IPS DF 4.7 (cell line): Measurements from ENCODE around the gene DCTN2.
"Not testable (repeated sequence)": the region's sequence is repeated elsewhere in the genome, so short reads cannot be mapped to it uniquely, and the experiment has no call there.

Experiments
- DNase-seq: peaks from one replicate; pipeline ENCODE4 v3.0.0-alpha.2; 2013; ENCODE audit warnings: low spot score; ENCODE audit errors: extremely low read depth

The DCTN2 gene

DNA sequence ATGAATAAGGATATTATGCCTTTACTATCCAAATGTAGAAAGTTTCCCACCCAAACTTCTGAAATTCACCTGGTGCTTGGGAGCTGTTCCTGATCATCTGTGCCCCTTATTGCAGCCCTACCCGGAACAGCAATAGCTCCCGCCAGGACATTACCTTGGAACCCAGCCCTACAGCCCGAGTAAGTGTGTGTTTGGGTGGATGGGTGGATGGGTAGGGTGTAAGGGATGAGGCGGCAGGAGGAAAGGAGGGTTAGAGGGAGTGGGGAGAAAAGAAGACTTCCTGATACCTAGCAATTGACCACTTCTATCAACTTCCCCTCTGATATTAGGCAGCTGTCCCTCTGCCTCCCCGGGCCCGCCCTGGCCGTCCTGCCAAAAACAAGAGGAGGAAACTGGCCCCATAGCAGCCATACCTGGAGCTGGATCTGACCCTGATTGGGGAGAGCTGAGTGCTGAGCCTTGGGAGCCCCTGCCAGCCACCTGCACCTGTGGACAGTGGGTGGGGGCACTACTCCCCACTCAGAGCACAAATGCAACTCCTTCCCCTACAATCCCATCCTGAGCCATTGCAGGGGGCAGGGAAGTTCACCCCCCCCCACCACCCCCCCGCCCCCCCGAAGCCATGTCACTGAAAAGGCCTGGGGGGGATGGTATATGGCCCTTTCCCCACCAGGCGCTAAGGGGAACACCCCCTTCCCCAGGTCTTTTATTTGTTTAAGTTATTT lies 18.0 kb downstream of the DCTN2 start:
- no peak for DNase-seq

DNA sequence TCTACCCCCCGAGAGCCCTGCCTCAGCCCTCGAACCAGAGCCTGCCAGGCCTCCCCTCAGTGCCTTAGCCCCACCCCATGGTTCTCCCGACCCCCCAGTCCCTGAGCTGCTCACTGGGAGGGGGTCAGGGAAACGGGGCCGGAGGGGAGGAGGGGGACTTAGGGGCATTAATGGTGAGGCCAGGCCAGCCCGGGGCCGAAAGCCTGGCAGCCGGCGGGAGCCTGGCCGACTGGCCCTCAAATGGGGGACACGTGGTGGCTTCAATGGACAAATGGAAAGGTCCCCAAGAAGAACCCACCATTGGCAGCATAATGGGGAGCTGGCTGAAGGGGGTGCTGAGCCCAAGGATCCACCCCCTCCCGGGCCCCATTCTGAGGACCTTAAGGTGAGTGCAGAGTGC lies 18.8 kb downstream of the DCTN2 start:
- no peak for DNase-seq

DNA sequence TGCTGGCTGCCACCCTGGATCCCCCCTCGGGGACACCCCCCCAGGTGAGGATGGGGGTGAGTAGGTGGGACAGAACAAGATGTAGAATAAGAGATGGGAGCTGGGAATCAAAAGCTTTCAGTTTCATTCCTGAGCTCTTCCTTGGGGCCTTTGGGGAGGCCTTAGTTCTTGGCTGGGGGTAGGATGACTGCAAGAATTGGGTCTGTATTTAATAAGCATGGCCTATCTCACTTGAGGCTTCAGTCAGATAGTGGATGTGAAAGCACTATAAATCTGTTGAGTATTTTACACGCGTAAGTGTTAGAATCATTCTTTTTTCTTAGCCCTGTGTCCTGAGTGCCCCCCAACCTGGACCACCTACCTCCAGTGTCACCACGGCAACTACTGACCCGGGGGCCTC lies 19.8 kb downstream of the DCTN2 start:
- DNase-seq: no peak

- no peak for DNase-seq
Measured at GRCh38 chr12:57526477-57527126, 20.4 kb downstream of the DCTN2 start.

GRCh38 chr12:57525615-57526383 lies 21.2 kb downstream of the DCTN2 start:
- DNase-seq: no peak

GRCh38 chr12:57524814-57525614 lies 22.0 kb downstream of the DCTN2 start:
- DNase-seq: no peak

GRCh38 chr12:57523706-57524614 lies 23.0 kb downstream of the DCTN2 start:
- no peak for DNase-seq

- no peak for DNase-seq
Measured at GRCh38 chr12:57522887-57523705, 23.9 kb downstream of the DCTN2 start.

GRCh38 chr12:57522011-57522886 lies 24.7 kb downstream of the DCTN2 start, which contains the start of gene MBD6:
MBD6 (plus strand) TSS chr12:57522824; CDS start chr12:57524304, 1,480 bp downstream.
- no peak for DNase-seq

DNA sequence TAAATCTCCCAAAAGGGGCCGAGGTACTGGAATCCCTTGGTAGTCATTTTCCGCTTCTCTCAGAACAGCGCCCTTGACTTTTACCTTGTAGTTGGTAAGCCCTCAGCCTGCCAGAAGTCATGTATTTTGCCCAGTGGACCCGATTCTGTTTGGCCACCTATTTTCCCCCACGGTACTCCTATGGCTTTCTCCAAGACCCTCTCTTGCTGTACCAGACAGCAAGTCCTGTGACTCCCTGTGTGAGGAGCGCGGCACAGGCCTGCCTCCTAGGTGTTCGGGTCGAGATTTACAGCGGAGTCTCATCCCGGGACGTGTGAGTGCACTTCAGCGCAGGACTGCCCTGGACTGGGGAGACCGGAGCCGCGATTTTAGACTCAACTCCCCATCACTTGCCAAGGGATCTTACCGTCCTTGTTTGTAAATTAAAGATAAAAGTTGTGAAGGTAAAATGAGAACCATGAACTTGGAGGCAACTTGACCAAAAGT lies 25.4 kb downstream of the DCTN2 start:
- DNase-seq: no peak

DNA sequence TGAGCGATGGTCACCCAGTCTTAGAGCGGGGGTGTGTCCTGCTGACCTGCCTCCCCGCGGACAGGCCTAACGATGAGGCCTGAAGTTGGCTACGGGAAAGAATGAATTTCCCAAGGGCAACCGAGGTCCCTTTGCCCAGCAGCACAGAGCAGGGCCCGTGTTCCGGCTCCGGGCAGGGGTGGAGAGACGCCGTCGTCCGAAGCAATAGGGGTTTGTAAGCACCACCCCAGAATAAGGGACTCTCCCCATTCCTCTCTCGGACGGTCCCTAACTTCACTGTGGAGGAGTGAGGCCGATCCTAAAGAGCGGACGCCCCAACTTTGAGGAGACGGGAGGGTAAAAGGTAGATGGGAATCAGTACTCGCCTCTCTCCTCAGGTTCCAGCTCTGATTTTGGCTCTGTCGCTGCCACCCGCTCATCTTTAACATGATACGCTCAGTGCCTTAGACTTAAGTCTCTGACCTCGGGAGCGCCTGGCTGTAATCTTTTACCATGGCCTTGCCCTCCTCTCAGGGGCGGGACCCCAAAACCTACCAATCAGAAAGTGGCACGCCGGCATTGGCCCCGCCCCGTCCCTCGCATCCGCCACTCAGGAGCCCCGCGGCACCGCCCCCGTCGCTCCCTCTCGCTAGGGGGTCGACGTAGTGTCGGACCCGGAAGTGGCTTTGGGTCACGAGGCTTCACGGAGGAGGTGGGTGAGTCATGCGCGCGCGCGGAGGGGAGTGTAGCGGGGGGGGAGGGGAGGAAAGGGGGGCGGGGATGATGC lies 26.8 kb downstream of the DCTN2 start, which contains the start of gene DDIT3:
Gene DDIT3 (minus strand): TSS at position 462 of the 766 bp plus-strand sequence. CDS start 3,108 bp downstream, outside the sequence.
- peak; percentile 89 for DNase-seq

DNA sequence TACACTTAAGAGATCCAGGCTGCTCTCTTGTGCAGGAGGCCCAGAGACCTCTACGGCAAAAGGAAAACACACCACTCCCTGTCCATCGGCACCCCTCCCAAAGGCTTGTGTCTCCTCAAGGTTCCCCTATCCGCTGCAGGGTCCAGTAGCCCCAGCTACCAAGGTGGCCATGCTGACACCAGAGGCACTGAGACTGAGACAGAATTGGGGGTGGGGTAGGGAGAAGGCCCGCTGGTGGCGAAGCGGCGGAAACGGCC lies 27.3 kb downstream of the DCTN2 start:
- no peak for DNase-seq

- DNase-seq: no peak
Measured at GRCh38 chr12:57518920-57519795, 27.8 kb downstream of the DCTN2 start.

DNA sequence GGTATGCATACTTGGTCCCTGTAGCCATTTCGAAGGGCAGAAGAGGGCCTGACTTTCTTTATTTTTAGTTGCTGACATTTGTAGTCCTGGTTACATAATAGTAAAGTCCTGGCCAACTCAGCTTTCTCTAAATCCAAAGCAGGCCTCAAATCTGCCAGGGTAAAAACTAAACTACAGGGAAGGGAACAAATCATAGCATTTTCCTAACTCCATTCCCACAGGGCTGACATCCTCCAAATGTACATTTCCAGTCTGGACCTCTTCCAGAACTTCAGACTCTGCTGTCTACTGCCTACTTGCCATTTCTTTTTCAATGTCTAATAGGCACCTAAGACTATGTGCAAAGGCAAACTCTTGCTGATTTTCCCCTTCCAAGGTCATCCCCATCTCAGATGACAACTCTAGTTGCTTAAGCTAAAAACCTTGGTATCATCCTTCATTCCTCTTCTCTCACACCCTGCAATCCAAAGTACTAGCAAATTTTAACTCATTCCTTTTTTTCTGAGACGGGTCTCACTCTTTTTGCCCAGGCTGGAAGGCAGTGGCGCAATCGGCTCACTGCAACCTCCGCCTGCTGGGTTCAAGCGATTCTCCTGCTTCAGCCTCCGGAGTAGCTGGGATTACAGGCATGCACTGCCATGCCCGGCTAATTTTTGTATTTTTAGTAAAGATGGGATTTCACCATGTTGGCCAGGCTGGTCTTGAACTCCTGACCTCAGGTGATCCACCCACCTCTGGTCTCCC lies 28.6 kb downstream of the DCTN2 start:
- no peak for DNase-seq

GRCh38 chr12:57517718-57518117 lies 29.3 kb downstream of the DCTN2 start:
- DNase-seq: not testable (repeated sequence)

DNA sequence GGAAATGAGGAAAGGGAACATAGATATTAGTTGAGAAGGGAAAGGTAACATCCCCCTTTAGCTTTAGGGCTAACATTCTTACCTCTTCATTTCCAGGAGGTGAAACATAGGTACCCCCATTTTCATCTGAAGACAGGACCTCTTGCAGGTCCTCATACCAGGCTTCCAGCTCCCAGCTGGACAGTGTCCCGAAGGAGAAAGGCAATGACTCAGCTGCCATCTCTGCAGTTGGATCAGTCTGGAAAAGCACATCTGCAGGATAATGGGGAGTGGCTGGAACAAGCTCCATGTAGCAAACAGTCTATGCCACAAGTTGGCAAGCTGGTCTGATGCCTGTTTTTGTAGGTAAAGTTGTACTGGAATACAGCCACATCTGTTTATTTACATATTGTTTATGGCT lies 29.8 kb downstream of the DCTN2 start:
- no peak for DNase-seq
